Pons (tissue), 1 donor: ENCODE results near the gene SPAG9.
A peak's percentile ranks its signal among the peaks of the same experiment; 100 is the strongest.

Experiments used
- DNase-seq: peaks from one replicate; pipeline ENCODE4 v3.0.0-alpha.2; 2016; ENCODE audit warnings: low spot score

Gene SPAG9

DNA sequence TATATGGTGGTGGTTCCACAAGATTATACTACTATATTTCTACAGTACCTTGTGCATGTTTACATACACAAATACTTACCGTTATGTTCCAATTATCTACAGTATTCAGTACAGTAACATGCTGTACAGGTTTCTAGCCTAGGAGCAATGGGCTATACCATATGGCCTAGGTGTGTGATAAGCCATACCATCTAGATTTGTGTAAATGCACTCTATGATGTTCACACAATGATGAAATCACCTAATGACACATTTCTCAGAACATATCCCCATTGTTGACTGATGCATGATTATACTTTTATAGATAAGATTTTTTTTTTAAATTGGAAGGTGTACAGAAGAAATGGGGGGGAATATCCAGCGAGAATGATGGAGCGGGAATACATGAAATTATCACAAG, 131.5 kb downstream of the SPAG9 start:
- DNase-seq = no peak

- no peak for DNase-seq
Measured at GRCh38 chr17:50988427-50988826, 132.2 kb downstream of the SPAG9 start.

GRCh38 chr17:50986989-50987660, 133.5 kb downstream of the SPAG9 start:
- DNase-seq = no peak

GRCh38 chr17:50981279-50981678, 139.4 kb downstream of the SPAG9 start:
- no peak for DNase-seq

DNA sequence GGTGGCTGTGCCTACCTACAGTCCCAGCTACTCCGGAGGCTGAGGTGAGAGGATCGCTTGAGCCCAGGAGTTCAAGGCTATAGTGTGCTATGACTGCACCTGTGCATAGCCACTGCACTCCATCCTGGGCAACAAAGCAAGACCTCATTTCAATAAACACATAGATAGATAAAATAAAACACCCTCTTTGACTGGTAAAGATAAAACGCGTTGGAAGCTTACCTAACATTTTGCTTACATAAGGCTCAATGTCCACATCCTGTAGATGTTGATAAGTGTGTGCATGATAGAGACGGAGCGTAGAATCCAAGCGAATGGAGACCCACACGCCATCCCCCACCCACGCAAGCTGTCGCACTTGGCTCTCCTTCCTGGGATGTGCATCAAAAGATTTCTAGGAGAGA, 141.1 kb downstream of the SPAG9 start:
- DNase-seq = no peak

DNA sequence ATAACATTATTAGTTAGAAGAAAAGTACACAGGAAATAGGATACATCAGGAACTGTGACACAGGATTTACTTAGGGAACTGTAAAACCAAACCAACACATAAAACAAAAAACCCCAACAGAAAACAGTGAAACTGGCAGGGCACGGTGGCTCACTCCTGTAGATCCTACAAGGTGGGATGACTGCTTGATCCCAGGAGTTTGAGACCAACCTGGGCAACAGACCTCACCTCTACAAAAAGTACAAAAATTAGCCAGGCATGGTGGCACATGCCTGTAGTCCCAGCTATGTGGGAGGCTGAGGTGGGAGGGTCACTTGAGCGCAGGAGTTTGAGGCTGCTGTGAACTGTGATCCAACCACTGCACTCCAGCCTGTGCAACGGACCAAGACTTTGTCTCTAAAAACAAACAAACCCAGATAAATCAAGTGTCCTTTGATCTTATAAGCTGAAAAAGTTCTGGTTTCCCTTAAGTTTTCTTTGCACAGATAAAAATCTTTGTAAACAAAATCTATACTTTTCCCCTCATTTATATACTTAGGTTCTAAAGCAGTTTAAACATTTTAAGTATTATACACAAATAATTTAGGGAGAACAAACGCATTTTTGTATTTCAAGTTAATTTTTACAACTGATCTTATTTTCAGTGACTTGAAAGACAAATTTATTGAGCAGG, 143.0 kb downstream of the SPAG9 start:
- no peak for DNase-seq

DNA sequence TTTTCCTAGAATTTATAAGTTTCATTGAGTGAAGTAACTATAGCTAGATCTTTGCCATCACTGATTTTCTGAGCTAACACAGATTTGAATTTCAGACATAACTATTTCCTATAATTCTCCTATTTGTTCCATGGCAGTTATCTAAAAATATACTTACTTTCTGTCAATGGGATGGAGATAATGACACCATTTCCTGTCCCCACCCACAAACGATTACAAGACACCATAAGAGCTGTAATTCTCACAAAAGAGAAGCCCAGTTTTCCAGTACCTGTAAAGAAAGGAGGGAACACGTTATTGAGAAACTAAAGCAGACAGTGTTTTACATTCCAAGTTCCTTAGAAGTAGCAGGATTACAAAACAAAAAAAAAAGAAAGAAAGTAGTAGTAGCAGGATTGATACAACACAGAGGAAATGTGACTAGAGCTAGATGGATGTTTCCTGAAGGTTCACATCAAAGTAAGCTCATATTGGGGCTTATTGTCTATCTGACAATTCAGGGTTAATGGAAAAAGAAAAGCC, 143.7 kb downstream of the SPAG9 start:
- DNase-seq = no peak

GRCh38 chr17:50973557-50974494, 146.8 kb downstream of the SPAG9 start:
- no peak for DNase-seq

DNA sequence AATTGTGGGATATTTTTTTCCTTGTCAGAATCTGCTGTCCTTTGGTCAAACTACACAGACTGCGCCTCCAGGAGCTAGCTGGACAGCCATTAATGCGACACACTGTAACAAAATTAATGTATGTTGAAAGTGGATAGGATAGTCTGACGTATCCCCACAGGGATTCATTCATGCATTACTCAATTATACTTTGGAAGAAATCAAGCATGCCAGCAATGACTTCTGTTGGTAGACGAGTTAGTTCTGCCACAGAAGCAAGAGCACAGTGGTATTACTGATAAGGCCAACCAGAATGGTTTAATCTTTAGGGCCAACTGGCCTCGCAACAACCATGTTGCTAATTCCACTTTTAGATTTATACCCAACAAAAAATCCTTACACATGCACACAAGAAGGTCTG, 148.1 kb downstream of the SPAG9 start:
- no peak for DNase-seq

DNA sequence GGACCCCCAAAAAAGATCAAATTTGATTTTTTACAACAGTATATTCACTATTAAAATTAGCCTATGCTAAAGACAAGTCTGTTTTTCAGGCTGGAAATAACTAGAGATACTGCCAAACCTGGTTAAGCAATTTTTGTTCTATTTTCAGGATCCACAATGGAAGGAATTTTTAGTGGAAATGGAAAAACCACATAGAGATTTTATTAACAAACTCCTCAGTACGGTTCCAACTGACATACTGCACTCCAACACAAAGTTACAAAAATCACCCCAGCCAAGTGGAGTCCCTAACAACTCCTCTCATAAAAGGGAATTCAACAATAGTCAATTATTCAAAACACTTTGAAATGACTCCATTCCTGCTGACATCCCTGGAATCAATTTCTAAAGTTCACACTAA, 152.9 kb downstream of the SPAG9 start:
- DNase-seq = no peak

DNA sequence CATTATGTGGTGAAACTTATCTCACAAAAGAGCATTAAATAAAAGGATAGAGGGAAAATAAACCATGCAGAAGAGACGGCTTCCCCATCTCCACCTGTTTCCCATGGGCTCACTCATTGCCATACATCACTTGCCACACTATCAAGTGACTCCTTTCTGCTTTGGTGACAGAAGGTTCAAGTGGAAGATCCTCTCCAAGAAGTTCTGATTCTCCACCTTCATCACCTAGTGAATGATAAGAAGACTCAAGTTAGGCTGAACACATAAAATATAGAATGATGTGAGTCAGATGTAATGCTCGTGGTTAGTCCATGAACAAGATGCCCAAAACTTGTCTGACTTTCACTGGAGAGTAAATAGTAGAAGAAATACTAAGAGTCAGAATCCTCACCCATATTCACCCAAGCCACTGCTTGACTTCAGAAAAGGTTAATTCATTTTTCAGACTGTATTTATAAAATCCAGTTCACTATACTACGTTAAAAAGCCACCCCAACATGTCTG, 154.5 kb downstream of the SPAG9 start:
- DNase-seq = no peak

GRCh38 chr17:50963139-50963538, 157.5 kb downstream of the SPAG9 start:
- DNase-seq = no peak

GRCh38 chr17:50961282-50962220, 159.1 kb downstream of the SPAG9 start:
- DNase-seq = no peak

DNA sequence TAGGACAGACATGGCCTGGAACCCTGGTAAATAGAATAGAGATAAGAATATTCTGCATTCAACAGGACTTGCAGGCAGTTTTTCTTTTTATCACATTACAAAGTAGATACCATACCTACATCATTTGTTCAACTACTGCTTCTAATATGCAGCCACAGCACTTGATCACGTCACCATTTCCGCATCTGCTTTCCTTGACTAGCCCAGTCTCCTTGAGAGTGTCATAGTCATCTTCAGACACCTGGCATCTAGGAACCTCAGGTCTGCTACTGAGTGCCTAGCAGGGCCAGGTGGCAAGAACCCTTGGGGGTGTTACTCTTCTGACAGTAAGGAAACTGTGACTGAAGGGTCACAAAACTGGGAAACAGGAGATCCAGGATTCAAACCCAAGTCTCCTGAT, 161.3 kb downstream of the SPAG9 start:
- DNase-seq = no peak

DNA sequence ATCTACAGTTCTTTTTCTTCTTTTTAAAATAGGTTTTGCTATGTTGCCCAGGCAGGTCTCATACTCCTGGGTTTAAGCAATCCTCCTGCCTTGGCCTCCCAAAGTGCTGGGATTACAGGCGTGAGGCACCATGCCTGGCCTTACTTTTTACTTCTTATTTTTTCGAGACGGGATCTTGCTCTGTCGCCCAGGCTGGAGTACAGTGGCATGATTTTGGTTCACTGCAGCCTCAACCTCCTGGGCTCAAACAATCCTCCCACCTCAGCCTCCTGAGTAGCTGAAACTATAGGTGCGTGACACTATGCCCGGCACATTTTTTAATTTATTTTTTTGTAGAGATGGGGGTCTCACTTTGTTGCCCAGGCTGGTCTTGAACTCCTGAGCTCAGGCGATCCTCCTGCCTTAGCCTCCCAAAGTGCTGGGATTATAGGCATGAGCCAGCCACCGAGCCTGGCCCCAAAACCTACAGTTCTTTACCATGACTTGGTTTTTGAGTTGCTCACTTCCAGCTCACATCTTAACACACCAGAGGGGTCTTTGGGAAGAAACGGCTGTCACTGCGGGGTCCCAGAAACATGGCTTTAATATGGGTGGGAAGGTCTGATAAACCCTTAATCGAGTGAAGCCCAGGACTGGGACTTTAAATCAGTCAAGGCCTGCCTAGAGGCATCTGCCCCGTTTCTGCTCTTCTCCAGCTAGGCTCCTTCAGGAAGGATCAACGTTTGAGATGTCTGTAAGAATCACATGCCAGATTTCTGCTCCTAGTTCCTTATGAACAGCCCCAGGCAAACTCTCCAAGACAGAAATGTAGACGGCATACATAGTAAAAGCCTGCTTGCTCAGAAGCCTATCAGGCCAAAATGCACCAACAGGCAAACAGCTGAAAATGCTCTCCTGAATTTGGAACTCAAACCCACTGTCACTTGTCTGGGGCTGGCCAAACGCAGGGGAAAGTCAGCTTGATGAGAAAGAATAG, 162.8 kb downstream of the SPAG9 start:
- no peak for DNase-seq

DNA sequence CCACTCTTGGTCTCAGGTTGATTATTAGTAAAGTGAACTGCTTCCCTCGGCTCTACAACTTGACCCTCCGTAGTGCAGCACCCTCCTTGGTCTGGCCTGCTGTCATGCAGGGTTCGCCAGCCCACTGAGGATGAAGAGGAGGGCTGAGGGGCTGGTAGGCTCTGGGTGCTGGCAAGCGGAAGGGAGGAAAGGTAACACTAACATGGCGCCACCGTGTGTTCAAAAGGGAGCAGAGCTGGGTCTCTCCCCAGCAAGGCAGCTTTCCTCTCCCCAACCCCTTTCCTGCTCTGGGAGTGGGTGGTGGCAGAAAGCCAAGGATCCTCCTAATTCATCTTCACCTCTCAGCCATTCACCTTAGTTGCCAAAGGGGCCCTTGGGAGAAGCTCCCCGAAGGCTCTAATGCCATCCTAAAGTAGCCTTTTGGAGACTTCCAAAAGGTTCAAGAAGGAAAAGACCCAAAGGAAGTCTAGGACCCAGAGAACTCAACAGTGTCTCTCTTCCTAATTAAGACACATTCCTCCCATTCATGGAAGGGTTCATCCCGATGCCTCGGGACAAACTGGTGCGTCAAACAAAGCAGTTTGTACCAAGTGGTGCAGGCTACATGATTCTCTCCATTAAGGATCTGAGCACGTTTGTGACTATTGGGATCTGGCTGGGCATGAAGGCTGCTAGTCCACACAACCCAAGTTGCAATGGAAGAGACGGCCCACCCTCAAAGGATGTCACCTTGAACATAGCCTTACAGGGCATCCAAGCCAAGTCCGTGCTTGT, 163.7 kb downstream of the SPAG9 start:
- peak; percentile 50 for DNase-seq

DNA sequence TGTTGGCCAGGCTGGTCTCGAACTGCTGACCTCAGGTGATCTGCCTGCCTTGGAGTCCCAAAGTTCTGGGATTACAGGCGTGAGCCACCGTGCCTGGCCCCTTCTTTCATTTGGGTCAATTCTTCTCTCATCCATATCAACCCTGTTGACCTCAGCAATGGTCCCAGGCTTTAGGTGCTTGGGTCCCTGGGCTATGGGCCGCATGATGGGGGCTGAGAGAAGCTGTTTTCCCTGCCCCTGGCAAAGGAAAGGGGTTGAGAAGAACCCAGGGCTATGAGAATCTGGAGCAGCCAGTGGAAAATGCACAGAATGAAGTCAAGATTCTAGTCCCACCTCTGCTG, 164.3 kb downstream of the SPAG9 start:
- DNase-seq = no peak

DNA sequence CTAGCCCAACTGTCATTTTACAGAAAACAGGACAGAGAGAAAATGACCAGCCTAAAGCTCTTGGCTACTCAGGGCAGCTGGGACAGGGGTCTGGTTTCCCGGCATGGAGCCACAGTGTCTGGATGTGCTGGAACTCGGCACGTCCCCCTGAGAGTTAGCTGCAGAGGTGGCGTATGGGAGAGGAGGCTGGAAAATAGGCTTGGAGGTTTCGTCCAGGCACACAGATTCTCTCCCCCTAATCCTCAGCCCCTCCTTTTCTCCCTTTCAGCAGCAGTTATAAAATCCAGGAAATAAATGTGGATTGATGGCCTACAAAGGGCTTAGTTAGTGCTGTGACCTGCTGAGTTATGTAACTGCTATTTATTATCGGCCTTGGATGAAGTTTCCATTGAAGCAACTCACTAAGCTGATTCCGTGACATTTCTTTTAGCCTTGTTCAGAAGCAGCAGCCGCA, 165.0 kb downstream of the SPAG9 start:
- no peak for DNase-seq

- DNase-seq = no peak
Measured at GRCh38 chr17:50955160-50955559, 165.5 kb downstream of the SPAG9 start.
